ENCODE data around the gene LRP4.

LRP4 gene

GRCh38 chr11:46858920-46859546, 59.3 kb downstream of the LRP4 start:
- no peak for DNase-seq (ENCODE audit: low spot score in 2 of 2)
- no peaks in the 10 kb centered on the region for H3K4me1 Mint-ChIP-seq
- H3K9me3 Mint-ChIP-seq = peaks cover 4% of the 10 kb centered on the region

DNA sequence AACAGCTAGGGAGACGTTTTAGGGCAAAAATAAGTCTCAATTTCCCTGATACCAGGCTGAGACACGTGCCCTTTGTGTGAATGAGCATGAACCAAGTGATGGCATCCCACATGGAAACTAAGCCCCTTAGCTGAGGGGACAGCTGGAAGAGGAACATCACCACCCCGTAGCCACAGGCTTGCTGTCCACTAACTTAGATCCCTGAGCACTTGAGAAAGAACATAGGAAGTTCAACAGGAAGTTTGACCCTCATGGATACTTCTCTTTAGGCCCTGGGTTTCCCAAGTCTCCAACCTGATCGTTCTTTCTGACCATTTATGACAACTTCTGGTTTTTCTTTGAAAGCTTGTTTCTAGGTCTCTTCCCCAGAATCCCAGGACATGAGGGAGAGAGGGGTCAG, 60.7 kb downstream of the LRP4 start:
- Mint-ChIP-seq H3K4me1 (no peaks in the 10 kb centered on the region), H3K4me3 (no peak overlapping the region), H3K27ac (no peak overlapping the region), H3K36me3 (no peaks in the 10 kb centered on the region), H3K27me3 (no peaks in the 10 kb centered on the region), H3K9me3 (peaks cover under 1% of the 10 kb centered on the region)
- no peak for ATAC-seq (ENCODE audit: low read depth)
- no peak for DNase-seq (ENCODE audit: low spot score in 2 of 2)

More at GRCh38 chr11:46858920-46859546, 59.3 kb downstream of the LRP4 start:
- ATAC-seq (ENCODE audit: low read depth) = no peak
- H3K27ac Mint-ChIP-seq = no peak overlapping the region
- H3K4me3 Mint-ChIP-seq = no peak overlapping the region
- H3K36me3 Mint-ChIP-seq = no peaks in the 10 kb centered on the region
- peaks cover 4% of the 10 kb centered on the region for H3K27me3 Mint-ChIP-seq

DNA sequence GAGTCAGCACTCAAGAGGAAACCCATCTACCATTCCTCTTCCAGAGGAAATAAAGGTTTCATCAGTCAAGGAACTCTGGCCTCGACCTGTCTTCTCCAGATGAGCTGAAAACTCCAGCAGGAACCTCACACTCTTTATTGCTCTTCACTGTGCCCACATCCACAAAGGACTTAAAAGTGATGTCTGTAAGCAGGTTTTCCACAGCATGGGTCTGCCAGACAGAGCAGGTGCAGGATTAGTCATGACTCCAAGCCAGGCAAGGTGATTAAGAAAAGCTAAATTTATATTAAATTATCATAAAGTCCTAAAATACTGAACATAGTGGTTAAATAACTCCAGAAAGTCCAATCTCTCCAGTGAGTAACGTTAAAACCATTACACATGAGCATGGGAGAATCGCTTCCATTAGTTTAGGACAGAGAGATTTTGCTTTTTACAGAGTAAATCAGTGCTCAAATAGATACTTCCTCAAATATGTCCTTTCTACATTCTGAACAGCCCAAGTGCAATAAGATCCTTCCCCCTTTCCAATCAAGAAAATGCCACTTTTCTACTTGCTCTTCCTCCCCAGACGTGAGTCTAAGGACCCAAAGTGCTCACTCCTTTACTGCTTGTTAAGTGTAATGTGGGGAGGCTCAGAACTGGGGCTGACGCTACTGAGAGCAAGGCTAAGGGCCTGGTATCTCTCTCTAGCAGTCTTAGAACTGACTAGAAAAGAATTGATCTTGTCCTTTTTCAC, 61.6 kb downstream of the LRP4 start:
- H3K4me1 Mint-ChIP-seq = no peaks in the 10 kb centered on the region
- no peak overlapping the region for H3K4me3 Mint-ChIP-seq
- ATAC-seq (ENCODE audit: low read depth) (no peak), DNase-seq (ENCODE audit: low spot score in 2 of 2) (no peak)
- no peaks in the 10 kb centered on the region for H3K27me3 Mint-ChIP-seq
- no peak overlapping the region for H3K27ac Mint-ChIP-seq
- no peaks in the 10 kb centered on the region for H3K36me3 Mint-ChIP-seq
- H3K9me3 Mint-ChIP-seq = no peaks in the 10 kb centered on the region

- H3K27ac Mint-ChIP-seq = no peak overlapping the region
- no peaks in the 10 kb centered on the region for H3K36me3 Mint-ChIP-seq
- no peaks in the 10 kb centered on the region for H3K4me1 Mint-ChIP-seq
- ATAC-seq (ENCODE audit: low read depth) (no peak), DNase-seq (ENCODE audit: low spot score in 2 of 2) (no peak)
- no peak overlapping the region for H3K4me3 Mint-ChIP-seq
- H3K27me3 Mint-ChIP-seq = no peaks in the 10 kb centered on the region
- peaks cover 2% of the 10 kb centered on the region for H3K9me3 Mint-ChIP-seq
Measured at GRCh38 chr11:46855863-46856262, 62.5 kb downstream of the LRP4 start.

DNA sequence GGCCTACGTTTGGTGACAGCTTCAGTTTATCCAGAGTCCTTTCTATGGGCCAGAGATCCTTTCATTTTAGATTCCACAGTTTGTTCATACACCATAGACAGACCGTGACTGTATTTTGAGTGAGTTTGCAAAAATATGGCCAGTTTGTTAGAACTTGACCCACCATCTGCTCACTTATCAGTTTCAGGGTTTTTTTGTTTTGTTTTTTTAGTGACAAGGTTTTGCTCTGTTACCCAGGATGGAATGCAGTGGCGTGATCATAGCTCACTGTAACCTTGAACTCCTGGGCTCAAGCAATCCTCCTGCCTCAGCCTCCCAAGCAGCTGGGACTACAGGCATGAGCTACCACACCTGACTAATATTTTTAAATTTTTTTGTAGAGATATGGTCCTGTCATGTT, 63.2 kb downstream of the LRP4 start:
- ATAC-seq (ENCODE audit: low read depth) = no peak
- H3K36me3 Mint-ChIP-seq = no peaks in the 10 kb centered on the region
- no peak for DNase-seq (ENCODE audit: low spot score in 2 of 2)
- no peak overlapping the region for H3K27ac Mint-ChIP-seq
- H3K9me3 Mint-ChIP-seq = peaks cover 2% of the 10 kb centered on the region
- no peaks in the 10 kb centered on the region for H3K27me3 Mint-ChIP-seq
- no peaks in the 10 kb centered on the region for H3K4me1 Mint-ChIP-seq
- H3K4me3 Mint-ChIP-seq = no peak overlapping the region

GRCh38 chr11:46850829-46851380, 67.4 kb downstream of the LRP4 start:
- no peak overlapping the region for H3K4me3 Mint-ChIP-seq
- no peak for DNase-seq (ENCODE audit: low spot score in 2 of 2)
- H3K27ac Mint-ChIP-seq = no peak overlapping the region
- peaks cover 2% of the 10 kb centered on the region for H3K4me1 Mint-ChIP-seq
- H3K36me3 Mint-ChIP-seq = no peaks in the 10 kb centered on the region
- ATAC-seq (ENCODE audit: low read depth) = no peak
- peaks cover 2% of the 10 kb centered on the region for H3K9me3 Mint-ChIP-seq
- no peaks in the 10 kb centered on the region for H3K27me3 Mint-ChIP-seq

GRCh38 chr11:46849631-46850030, 68.7 kb downstream of the LRP4 start:
- H3K4me1 Mint-ChIP-seq = peaks cover 7% of the 10 kb centered on the region
- H3K27ac Mint-ChIP-seq = no peak overlapping the region
- no peak for DNase-seq (ENCODE audit: low spot score in 2 of 2)
- no peaks in the 10 kb centered on the region for H3K27me3 Mint-ChIP-seq
- H3K9me3 Mint-ChIP-seq = peaks cover 2% of the 10 kb centered on the region
- H3K4me3 Mint-ChIP-seq = no peak overlapping the region
- no peaks in the 10 kb centered on the region for H3K36me3 Mint-ChIP-seq
- no peak for ATAC-seq (ENCODE audit: low read depth)

DNA sequence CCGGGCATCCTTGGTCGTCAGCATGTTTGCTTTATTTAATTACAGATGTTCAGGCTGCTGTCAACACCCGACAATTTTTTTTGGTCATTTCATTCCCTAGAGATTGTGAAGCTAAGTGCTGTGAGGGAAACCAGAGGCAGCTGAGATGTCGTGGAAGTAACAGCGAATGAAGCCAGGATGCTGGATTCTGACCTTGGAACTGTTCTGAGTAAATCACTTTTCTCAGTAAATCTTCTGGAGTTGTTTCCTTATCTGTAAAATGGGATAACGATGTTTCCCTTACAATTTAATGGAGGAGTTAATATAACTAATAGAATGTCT, 71.9 kb downstream of the LRP4 start:
- Mint-ChIP-seq H3K27ac (peak overlapping the region; percentile 96), H3K27me3 (no peaks in the 10 kb centered on the region), H3K36me3 (no peaks in the 10 kb centered on the region), H3K9me3 (peaks cover 2% of the 10 kb centered on the region), H3K4me1 (peaks cover 13% of the 10 kb centered on the region), H3K4me3 (peak overlapping the region; percentile 99)
- DNase-seq (ENCODE audit: low spot score in 2 of 2) (no peak), ATAC-seq (ENCODE audit: low read depth) (no peak)

DNA sequence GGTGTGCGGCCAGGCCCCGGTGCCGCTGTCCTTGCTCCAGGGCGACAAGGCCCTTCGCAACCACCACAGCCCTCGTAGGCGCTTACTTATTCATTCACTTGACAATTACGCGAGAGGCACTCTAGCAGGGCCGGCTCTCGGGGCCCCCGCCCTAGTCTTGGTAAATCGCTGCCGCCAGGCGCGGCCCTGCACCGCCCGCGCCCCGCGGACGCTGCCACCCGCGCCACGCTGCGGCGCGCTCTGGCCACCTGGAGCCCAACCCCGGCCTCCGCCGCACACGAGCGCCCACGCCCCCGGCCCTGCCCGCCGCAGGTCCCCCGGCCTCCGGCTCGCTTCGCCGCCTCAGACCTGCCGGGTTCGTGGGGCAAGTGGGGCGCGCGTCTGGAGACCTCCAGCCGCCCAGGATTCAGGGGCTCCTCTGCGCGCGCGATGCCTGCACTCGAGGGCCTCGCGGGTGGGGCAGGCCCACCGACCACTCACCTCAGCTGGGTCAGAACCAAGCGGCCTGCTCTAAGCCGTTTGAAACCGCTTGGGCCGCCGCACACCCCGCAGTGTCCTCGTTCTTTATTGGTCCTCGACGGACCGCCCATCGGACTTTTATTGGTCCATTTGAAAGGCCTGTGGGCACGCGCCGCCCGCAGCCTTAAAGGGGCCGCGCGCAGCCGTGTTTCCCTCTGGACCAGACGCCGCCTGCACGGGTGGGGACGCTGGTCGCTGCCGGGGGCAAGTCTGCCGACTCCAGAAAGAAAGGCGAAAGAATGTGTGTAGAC, 72.4 kb downstream of the LRP4 start, which contains the start of gene CKAP5:
Gene CKAP5 (minus strand): TSS at position 541 of the 770 bp plus-strand sequence. CDS start 25,049 bp downstream, outside the sequence.
- Mint-ChIP-seq H3K27ac (peak within 1 kb of the TSS; percentile 96), H3K4me3 (peak within 1 kb of the TSS; percentile 99), H3K36me3 (no peaks in the 10 kb centered on the region), H3K27me3 (no peaks in the 10 kb centered on the region), H3K9me3 (no peaks in the 10 kb centered on the region), H3K4me1 (peaks cover 13% of the 10 kb centered on the region)
- ATAC-seq (ENCODE audit: low read depth) (peak; percentile 92), DNase-seq (ENCODE audit: low spot score in 2 of 2) (peak; percentile 71 to 78)

DNA sequence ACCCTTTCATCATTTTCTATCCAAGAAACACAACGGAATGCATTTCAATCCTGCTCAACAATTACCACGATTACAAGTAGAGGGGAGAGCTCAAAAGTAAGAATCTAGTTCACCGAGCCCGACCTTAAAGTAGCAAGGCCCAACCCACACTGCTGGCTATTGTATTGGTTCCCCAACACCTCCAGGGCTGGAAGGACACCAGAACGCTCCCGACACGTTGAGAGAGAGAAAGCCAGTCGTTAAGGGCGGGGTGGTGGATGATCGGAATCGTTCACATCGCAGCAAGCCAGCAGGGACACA, 73.0 kb downstream of the LRP4 start:
- Mint-ChIP-seq H3K9me3 (no peaks in the 10 kb centered on the region), H3K4me3 (peak overlapping the region; percentile 88), H3K4me1 (peaks cover 13% of the 10 kb centered on the region), H3K27me3 (no peaks in the 10 kb centered on the region), H3K36me3 (no peaks in the 10 kb centered on the region), H3K27ac (peak overlapping the region; percentile 96)
- DNase-seq (ENCODE audit: low spot score in 2 of 2) = no peak
- ATAC-seq (ENCODE audit: low read depth) = peak; percentile 16

- no peak for DNase-seq (ENCODE audit: low spot score in 2 of 2)
- Mint-ChIP-seq H3K27me3 (no peaks in the 10 kb centered on the region), H3K27ac (no peak overlapping the region), H3K9me3 (no peaks in the 10 kb centered on the region), H3K4me1 (peaks cover 21% of the 10 kb centered on the region), H3K4me3 (no peak overlapping the region), H3K36me3 (peaks cover 5% of the 10 kb centered on the region)
- ATAC-seq (ENCODE audit: low read depth) = no peak
Measured at GRCh38 chr11:46840116-46840515, 78.2 kb downstream of the LRP4 start.

GRCh38 chr11:46838501-46838900, 79.8 kb downstream of the LRP4 start:
- Mint-ChIP-seq H3K36me3 (peaks cover 6% of the 10 kb centered on the region), H3K4me3 (no peak overlapping the region), H3K9me3 (no peaks in the 10 kb centered on the region), H3K4me1 (peaks cover 21% of the 10 kb centered on the region), H3K27ac (no peak overlapping the region), H3K27me3 (no peaks in the 10 kb centered on the region)
- ATAC-seq (ENCODE audit: low read depth) = no peak
- no peak for DNase-seq (ENCODE audit: low spot score in 2 of 2)

DNA sequence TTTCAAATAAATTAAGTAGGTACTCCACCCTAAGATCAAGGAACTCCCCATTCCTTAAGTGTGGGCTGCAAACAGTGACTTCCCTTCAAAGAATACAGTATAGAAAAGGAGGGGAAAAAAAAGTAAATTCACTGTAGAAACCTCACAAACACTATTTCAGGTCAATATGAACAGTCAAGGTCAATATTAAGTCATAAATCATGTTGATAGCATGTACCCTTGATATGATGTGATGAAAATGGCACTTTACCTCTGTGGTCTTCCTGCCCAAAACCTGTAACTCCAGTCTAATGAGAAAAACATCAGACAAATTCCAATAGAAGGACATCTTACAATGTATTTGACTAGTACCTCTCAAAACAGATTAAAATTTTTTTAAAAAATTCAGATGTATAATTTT, 80.5 kb downstream of the LRP4 start:
- H3K4me3 Mint-ChIP-seq = no peak overlapping the region

GRCh38 chr11:46836870-46837269, 81.5 kb downstream of the LRP4 start:
- no peak for ATAC-seq (ENCODE audit: low read depth)
- Mint-ChIP-seq H3K4me3 (no peak overlapping the region), H3K4me1 (peaks cover 15% of the 10 kb centered on the region), H3K36me3 (peaks cover 6% of the 10 kb centered on the region), H3K27me3 (no peaks in the 10 kb centered on the region), H3K27ac (no peak overlapping the region), H3K9me3 (no peaks in the 10 kb centered on the region)
- DNase-seq (ENCODE audit: low spot score in 2 of 2) = no peak

More for the DNA sequence above, 80.5 kb downstream of the LRP4 start:
- DNase-seq (ENCODE audit: low spot score in 2 of 2) = no peak
- no peak for ATAC-seq (ENCODE audit: low read depth)
- no peaks in the 10 kb centered on the region for H3K9me3 Mint-ChIP-seq
- peaks cover 16% of the 10 kb centered on the region for H3K4me1 Mint-ChIP-seq
- H3K27ac Mint-ChIP-seq = no peak overlapping the region
- H3K27me3 Mint-ChIP-seq = no peaks in the 10 kb centered on the region
- H3K36me3 Mint-ChIP-seq = peaks cover 6% of the 10 kb centered on the region

Data from memory B cell (primary cell).